Liver (tissue), 9 donors: ENCODE measurements around the gene DHX57. TPM values are rescaled to one million over a fixed set of nuclear protein-coding genes. Genes with fewer than 3 reads are reported as not detected.
"Not testable (repeated sequence)": the region's sequence is repeated elsewhere in the genome, so short reads cannot be mapped to it uniquely, and the experiment has no call there.

Experiments
- DNase-seq: peaks from one replicate; pipeline ENCODE4 v3.0.0-alpha.2; 2017; ENCODE audit warnings: low spot score
- H3K27ac ChIP-seq, 2 donors: one replicate each; pipeline ENCODE4 v1.7.0; 2013; ENCODE audit warnings: inconsistent platforms in 2 of 2, low read length in 2 of 2, control low read depth in 1 of 2, low read depth in 1 of 2, mild to moderate bottlenecking in 1 of 2
- H3K27me3 ChIP-seq, 4 donors: one replicate each; pipeline versions ENCODE4 v1.6.1 to v1.7.0; 2013; ENCODE audit warnings: low read length in 3 of 4, inconsistent platforms in 1 of 4, mild to moderate bottlenecking in 1 of 4, moderate library complexity in 1 of 4; ENCODE audit not compliant: control insufficient read depth in 4 of 4, insufficient read depth in 4 of 4
- H3K36me3 ChIP-seq, 4 donors: one replicate each; pipeline versions ENCODE4 v1.6.1 to v1.7.0; 2013; ENCODE audit warnings: low read length in 3 of 4, mild to moderate bottlenecking in 3 of 4, low read depth in 1 of 4, moderate library complexity in 1 of 4; ENCODE audit not compliant: control insufficient read depth in 4 of 4, insufficient read depth in 3 of 4
- H3K4me1 ChIP-seq, 4 donors: one replicate each; pipeline versions ENCODE4 v1.6.1 to v1.7.0; 2013; ENCODE audit warnings: low read length in 3 of 4, mild to moderate bottlenecking in 3 of 4, moderate library complexity in 1 of 4; ENCODE audit not compliant: control insufficient read depth in 4 of 4, insufficient read depth in 4 of 4
- H3K4me3 ChIP-seq, 3 donors: one replicate each; pipeline versions ENCODE4 v1.6.1 to v1.7.0; 2013; ENCODE audit warnings: low read length in 3 of 3, control low read depth in 1 of 3, low read depth in 1 of 3, mild to moderate bottlenecking in 1 of 3
- H3K9ac ChIP-seq, 2 donors: one replicate each; pipeline ENCODE4 v1.7.0; 2013; ENCODE audit warnings: low read length in 2 of 2, mild to moderate bottlenecking in 2 of 2, moderate library complexity in 2 of 2, control low read depth in 1 of 2, low read depth in 1 of 2
- H3K9me3 ChIP-seq, 4 donors: one replicate each; pipeline versions ENCODE4 v1.6.1 to v1.7.0; 2013; ENCODE audit warnings: low read length in 3 of 4; ENCODE audit not compliant: control insufficient read depth in 4 of 4
- ATF3 ChIP-seq: IDR thresholded peaks from 2 replicates; pipeline ENCODE4 v1.6.1; 2016; ENCODE audit warnings: antibody characterized with exemption
- EGR1 ChIP-seq, 2 donors: IDR thresholded peaks; 2 replicates each; pipeline ENCODE4 v1.6.1; 2016 to 2018; ENCODE audit warnings: antibody characterized with exemption in 2 of 2, low read depth in 2 of 2
- FOXA1 ChIP-seq: IDR thresholded peaks from 2 replicates; pipeline ENCODE4 v1.6.1; 2016; ENCODE audit warnings: antibody characterized with exemption
- FOXA2 ChIP-seq: IDR thresholded peaks from 2 replicates; pipeline ENCODE4 v1.6.1; 2016; ENCODE audit warnings: antibody characterized with exemption
- GABPA ChIP-seq, 2 donors: IDR thresholded peaks in 1 of 2; conservative IDR thresholded peaks in 1 of 2; 2 replicates each; pipeline ENCODE4 v1.6.1; 2016; ENCODE audit warnings: antibody characterized with exemption in 2 of 2, mild to moderate bottlenecking in 1 of 2, moderate library complexity in 1 of 2
- HNF4A ChIP-seq, 2 donors: conservative IDR thresholded peaks; 2 replicates each; pipeline ENCODE4 v1.6.1; 2016; ENCODE audit warnings: antibody characterized with exemption in 2 of 2, mild to moderate bottlenecking in 2 of 2
- HNF4G ChIP-seq: IDR thresholded peaks from 2 replicates; pipeline ENCODE4 v1.6.1; 2016; ENCODE audit warnings: antibody characterized with exemption
- JUND ChIP-seq, 2 donors: IDR thresholded peaks; 2 replicates each; pipeline ENCODE4 v1.6.1; 2016; ENCODE audit warnings: antibody characterized with exemption in 2 of 2
- NR2F2 ChIP-seq: IDR thresholded peaks from 2 replicates; pipeline ENCODE4 v1.6.1; 2016; ENCODE audit warnings: antibody characterized with exemption
- RAD21 ChIP-seq, 2 donors: IDR thresholded peaks; 2 replicates each; pipeline ENCODE4 v1.6.1; 2016; ENCODE audit warnings: antibody characterized with exemption in 2 of 2, mild to moderate bottlenecking in 2 of 2
- RXRA ChIP-seq, 2 donors: IDR thresholded peaks; 2 replicates each; pipeline ENCODE4 v1.6.1; 2017 to 2018; ENCODE audit warnings: antibody characterized with exemption in 2 of 2, mild to moderate bottlenecking in 1 of 2
- SP1 ChIP-seq: IDR thresholded peaks from 2 replicates; pipeline ENCODE4 v1.6.1; 2018; ENCODE audit warnings: antibody characterized with exemption, mild to moderate bottlenecking
- TAF1 ChIP-seq: conservative IDR thresholded peaks from 2 replicates; pipeline ENCODE4 v1.6.1; 2016; ENCODE audit warnings: antibody characterized with exemption, mild to moderate bottlenecking
- YY1 ChIP-seq: IDR thresholded peaks from 2 replicates; pipeline ENCODE4 v1.6.1; 2016; ENCODE audit warnings: antibody characterized with exemption, mild to moderate bottlenecking
- WGBS: extraction: QIAGEN DNeasy Blood & Tissue Kit; methylation state at CpG from one replicate; pipeline ENCODE4 v1.1.7; 2013; 5-methylcytosine and 5-hydroxymethylcytosine counted together
- polyA plus RNA-seq, 2 donors: library from polyadenylated mRNA; stranded (reverse) in 1 of 2; unstranded in 1 of 2; fragments of 200-250 nt in 1 of 2; fragments of >200 nt in 1 of 2; fragmentation: Nextera tagmentation in 1 of 2; extraction: Ambion mirVana in 1 of 2; gene quantifications; one replicate each; pipeline versions ENCODE4 v1.2.1 to v1.2.3, GENCODE V29; 2013 to 2015
- total RNA-seq, 2 donors: library from RNA; depleted of rRNA; stranded (reverse); fragments of >200 nt; gene quantifications; one replicate each; pipeline ENCODE4 v1.2.3, GENCODE V29; 2014
- TF ChIP-seq, protein P1 (sequence below): fragments of 150-350 bp; IDR thresholded peaks from 2 replicates; pipeline ENCODE4 v1.5.1; 2017; ENCODE audit warnings: improper control_type of control experiment, low read depth, low read length; ENCODE audit not compliant: missing input control
- TF ChIP-seq, protein P2 (sequence below): IDR thresholded peaks from 2 replicates; pipeline ENCODE4 v1.6.1; 2016; ENCODE audit warnings: antibody characterized with exemption
- TF ChIP-seq, protein P3 (sequence below): IDR thresholded peaks from 2 replicates; pipeline ENCODE4 v1.6.1; 2016; ENCODE audit warnings: antibody characterized with exemption, mild to moderate bottlenecking
- TF ChIP-seq, protein P4 (sequence below): IDR thresholded peaks from 2 replicates; pipeline ENCODE4 v1.6.1; 2016; ENCODE audit warnings: antibody characterized with exemption
- donor health status: healthy.
- donor health status: healthy.
- donor health status: healthy.
- donor health status: healthy.
- donor health status: healthy.

The DHX57 gene
- total and polyA plus RNA-seq, 4 donors, result 2.8 to 8.7 (median 5.4) TPM

GRCh38 chr2:38797953-38798352 is 77.8 kb downstream of the DHX57 start:
- Histone ChIP-seq H3K9ac (no peak overlapping the region), H3K4me1 (peaks cover 5 to 31% (median 16%) of the 10 kb centered on the region in 4 donors), H3K4me3 (no peak overlapping the region), H3K27ac (peak overlapping the region; percentile 58 to 77), H3K27me3 (no peaks in the 10 kb centered on the region), H3K9me3 (no peaks in the 10 kb centered on the region), H3K36me3 (no peaks in the 10 kb centered on the region)
- no peak for DNase-seq
- TF ChIP-seq, protein P1, sequence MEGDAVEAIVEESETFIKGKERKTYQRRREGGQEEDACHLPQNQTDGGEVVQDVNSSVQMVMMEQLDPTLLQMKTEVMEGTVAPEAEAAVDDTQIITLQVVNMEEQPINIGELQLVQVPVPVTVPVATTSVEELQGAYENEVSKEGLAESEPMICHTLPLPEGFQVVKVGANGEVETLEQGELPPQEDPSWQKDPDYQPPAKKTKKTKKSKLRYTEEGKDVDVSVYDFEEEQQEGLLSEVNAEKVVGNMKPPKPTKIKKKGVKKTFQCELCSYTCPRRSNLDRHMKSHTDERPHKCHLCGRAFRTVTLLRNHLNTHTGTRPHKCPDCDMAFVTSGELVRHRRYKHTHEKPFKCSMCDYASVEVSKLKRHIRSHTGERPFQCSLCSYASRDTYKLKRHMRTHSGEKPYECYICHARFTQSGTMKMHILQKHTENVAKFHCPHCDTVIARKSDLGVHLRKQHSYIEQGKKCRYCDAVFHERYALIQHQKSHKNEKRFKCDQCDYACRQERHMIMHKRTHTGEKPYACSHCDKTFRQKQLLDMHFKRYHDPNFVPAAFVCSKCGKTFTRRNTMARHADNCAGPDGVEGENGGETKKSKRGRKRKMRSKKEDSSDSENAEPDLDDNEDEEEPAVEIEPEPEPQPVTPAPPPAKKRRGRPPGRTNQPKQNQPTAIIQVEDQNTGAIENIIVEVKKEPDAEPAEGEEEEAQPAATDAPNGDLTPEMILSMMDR, result no peak
- TF ChIP-seq YY1 (no peak), HNF4A (conservative IDR thresholded peaks at IDR 0.05) (peak in 1 of 2 donors; percentile 8), FOXA2 (no peak)
- 39% methylated on average over 3 of the region's 3 CpGs for WGBS

- Histone ChIP-seq H3K9ac (no peak overlapping the region), H3K4me1 (peaks cover 8 to 33% (median 16%) of the 10 kb centered on the region in 4 donors), H3K36me3 (no peaks in the 10 kb centered on the region), H3K9me3 (no peaks in the 10 kb centered on the region), H3K4me3 (no peak overlapping the region), H3K27me3 (no peaks in the 10 kb centered on the region), H3K27ac (no peak overlapping the region)
- no peak for DNase-seq
- TF ChIP-seq, protein P2, sequence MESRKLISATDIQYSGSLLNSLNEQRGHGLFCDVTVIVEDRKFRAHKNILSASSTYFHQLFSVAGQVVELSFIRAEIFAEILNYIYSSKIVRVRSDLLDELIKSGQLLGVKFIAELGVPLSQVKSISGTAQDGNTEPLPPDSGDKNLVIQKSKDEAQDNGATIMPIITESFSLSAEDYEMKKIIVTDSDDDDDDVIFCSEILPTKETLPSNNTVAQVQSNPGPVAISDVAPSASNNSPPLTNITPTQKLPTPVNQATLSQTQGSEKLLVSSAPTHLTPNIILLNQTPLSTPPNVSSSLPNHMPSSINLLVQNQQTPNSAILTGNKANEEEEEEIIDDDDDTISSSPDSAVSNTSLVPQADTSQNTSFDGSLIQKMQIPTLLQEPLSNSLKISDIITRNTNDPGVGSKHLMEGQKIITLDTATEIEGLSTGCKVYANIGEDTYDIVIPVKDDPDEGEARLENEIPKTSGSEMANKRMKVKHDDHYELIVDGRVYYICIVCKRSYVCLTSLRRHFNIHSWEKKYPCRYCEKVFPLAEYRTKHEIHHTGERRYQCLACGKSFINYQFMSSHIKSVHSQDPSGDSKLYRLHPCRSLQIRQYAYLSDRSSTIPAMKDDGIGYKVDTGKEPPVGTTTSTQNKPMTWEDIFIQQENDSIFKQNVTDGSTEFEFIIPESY, result no peak
- no peak for TF ChIP-seq YY1
- no peak for TF ChIP-seq ATF3
- no peak for TF ChIP-seq HNF4A (conservative IDR thresholded peaks at IDR 0.05)
- TF ChIP-seq, protein P3, sequence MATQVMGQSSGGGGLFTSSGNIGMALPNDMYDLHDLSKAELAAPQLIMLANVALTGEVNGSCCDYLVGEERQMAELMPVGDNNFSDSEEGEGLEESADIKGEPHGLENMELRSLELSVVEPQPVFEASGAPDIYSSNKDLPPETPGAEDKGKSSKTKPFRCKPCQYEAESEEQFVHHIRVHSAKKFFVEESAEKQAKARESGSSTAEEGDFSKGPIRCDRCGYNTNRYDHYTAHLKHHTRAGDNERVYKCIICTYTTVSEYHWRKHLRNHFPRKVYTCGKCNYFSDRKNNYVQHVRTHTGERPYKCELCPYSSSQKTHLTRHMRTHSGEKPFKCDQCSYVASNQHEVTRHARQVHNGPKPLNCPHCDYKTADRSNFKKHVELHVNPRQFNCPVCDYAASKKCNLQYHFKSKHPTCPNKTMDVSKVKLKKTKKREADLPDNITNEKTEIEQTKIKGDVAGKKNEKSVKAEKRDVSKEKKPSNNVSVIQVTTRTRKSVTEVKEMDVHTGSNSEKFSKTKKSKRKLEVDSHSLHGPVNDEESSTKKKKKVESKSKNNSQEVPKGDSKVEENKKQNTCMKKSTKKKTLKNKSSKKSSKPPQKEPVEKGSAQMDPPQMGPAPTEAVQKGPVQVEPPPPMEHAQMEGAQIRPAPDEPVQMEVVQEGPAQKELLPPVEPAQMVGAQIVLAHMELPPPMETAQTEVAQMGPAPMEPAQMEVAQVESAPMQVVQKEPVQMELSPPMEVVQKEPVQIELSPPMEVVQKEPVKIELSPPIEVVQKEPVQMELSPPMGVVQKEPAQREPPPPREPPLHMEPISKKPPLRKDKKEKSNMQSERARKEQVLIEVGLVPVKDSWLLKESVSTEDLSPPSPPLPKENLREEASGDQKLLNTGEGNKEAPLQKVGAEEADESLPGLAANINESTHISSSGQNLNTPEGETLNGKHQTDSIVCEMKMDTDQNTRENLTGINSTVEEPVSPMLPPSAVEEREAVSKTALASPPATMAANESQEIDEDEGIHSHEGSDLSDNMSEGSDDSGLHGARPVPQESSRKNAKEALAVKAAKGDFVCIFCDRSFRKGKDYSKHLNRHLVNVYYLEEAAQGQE, result no peak
- no peak for TF ChIP-seq NR2F2
- TF ChIP-seq TAF1, result no peak
- TF ChIP-seq EGR1 (IDR thresholded peaks at IDR 0.05; ENCODE audit: low read depth in 2 of 2), result no peak
- TF ChIP-seq RAD21 (IDR thresholded peaks at IDR 0.05), result no peak
- TF ChIP-seq, protein P1, result no peak
- TF ChIP-seq SP1, result no peak
- TF ChIP-seq GABPA (IDR thresholded peaks at IDR 0.05 in 1 of 2, conservative IDR thresholded peaks at IDR 0.05 in 1 of 2), result no peak
- TF ChIP-seq JUND (IDR thresholded peaks at IDR 0.05), result no peak
- no peak for TF ChIP-seq FOXA2
- TF ChIP-seq, protein P4, sequence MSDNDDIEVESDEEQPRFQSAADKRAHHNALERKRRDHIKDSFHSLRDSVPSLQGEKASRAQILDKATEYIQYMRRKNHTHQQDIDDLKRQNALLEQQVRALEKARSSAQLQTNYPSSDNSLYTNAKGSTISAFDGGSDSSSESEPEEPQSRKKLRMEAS, result no peak
- TF ChIP-seq HNF4G, result no peak
- no peak for TF ChIP-seq RXRA (IDR thresholded peaks at IDR 0.05)
- TF ChIP-seq FOXA1, result no peak
- WGBS, result 86% methylated on average over 10 of the region's 10 CpGs
Observed at GRCh38 chr2:38797250-38797676, 78.5 kb downstream of the DHX57 start.

- not testable (repeated sequence) for DNase-seq, H3K27me3 ChIP-seq, H3K36me3 ChIP-seq, H3K9me3 ChIP-seq, H3K4me3 ChIP-seq
- peak overlapping the region in 1 of 2 donors; percentile 3 for H3K9ac ChIP-seq
- H3K4me1 ChIP-seq, result peaks cover 8 to 33% (median 16%) of the 10 kb centered on the region in 4 donors
- 77% methylated on average over 7 of the region's 7 CpGs for WGBS
- peak overlapping the region; percentile 81 to 93 for H3K27ac ChIP-seq
Observed at GRCh38 chr2:38795016-38795415, 80.7 kb downstream of the DHX57 start.
